IPS-NIHi7 (cell line): Measurements from ENCODE around the gene EVC2.
"Not testable (repeated sequence)": the region's sequence is repeated elsewhere in the genome, so short reads cannot be mapped to it uniquely, and the experiment has no call there.

ENCODE experiments used
- DNase-seq: peaks from one replicate; pipeline ENCODE4 v3.0.0; 2012; ENCODE audit warnings: mixed read lengths; ENCODE audit errors: extremely low spot score

The EVC2 gene

DNA sequence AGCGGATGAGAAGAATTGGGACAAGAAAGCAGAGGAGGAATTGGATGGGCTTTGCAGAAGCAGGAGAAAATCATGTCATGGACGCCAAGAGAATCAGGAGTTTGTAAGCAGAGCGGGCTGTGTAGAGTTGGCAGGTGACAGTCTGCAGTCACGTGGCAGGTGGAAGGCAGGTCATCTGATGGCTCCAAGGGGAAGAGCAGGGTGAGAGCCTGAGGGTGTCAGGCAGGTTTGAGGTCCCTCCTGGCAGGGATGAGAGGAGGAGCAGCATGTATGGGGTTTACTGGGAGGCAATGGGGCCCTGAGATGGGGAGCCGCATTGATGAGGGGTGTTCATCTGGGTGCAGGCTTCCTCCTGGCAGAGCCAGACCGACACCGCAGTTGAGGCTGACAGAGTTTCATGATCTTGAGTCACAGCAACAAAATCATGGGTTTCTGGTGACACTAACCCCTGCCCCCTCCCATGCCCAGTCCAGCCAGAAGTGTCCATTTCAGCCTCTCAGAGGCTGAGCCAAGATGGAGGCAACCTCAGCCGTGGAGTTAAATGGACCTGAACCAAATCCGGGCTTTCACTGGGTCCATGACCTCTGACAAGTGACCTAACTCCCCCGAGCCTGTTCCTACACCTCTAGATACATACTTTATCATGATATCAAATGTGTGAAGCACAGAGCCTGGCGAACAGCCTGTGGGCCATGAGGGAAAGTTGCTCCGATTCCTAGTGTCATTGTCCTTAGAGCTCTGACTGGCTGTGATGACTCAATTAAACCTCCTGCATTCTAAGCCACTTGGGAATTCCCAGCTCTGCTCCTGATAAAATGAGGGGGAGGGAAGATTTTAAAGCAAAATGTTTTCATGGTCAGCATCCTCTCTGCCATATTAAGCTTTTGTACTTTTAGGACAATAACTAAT lies 38.7 kb upstream of the EVC2 start:
- DNase-seq = no peak

DNA sequence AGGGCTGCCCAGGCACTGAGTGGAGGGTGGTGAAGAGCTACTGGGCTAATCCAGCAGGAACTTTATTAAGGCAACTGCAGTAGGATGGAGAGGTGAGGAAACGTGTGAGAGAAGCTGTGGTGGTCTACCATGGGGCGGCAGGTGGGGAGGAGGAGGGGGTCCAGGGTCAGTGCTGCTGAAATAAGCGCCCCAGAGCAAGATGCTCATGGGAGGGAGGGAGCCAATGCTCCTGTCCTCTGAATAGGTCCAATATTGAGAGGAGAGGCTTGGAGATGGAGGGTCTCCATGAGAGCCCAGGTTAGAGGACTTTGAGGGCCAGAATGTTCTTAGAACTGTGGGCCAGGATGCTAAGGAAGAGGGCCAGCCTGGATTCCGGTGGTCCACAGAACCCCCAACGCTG lies 37.9 kb upstream of the EVC2 start:
- no peak for DNase-seq

DNA sequence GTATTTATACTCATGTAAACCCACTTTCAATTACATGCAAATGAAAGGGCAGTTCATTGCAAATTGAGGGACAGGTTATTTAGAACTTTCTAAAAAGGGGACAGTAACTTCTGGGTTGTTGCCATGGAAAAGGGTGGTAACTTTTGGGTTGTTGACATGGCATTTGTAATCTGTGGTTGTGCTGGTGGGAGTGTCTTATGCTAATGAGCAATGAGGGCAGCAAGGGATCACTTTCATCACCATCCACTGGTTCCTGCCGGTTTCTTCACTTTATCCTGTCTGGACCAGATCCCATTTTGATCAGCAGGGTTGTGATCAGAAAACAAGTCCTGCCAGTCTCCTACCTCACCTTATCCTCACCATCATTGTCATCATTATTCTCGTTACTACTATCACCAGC lies 34.6 kb upstream of the EVC2 start:
- DNase-seq = no peak

DNA sequence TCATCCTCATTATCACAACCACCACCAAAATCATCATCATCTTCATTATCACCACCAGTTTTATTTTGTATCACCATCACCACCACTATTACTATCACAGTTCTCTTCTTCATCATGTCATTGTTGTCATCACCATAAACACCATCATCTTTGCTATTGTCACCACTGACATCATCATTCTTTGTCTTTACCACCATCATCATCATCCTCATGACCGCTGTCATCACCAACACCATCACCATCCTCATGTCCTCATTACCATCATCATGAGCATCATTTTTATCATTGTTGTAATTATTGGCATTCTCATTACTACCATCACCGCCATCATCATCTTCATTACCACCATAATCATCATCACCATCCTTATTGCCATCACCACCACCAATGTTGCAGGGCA lies 34.0 kb upstream of the EVC2 start:
- no peak for DNase-seq

DNA sequence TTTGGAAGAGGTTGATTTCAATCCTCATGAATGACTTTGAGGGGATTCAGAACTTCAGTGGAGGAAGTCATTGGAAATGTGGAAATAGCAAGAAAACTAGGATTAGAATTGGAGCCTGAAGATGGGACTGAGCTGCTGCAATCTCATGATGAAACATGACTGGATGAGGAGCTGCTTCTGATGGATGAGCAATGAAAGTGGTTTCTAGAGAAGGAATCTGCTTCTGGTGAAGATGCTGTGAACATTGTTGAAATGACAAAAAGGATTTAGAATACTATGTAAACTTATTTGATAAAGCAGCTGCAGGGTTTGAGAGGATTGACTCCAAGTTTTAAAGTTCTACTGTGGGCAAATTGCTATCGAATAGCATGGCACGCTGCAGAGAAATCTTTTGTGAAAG lies 29.7 kb upstream of the EVC2 start:
- no peak for DNase-seq

DNA sequence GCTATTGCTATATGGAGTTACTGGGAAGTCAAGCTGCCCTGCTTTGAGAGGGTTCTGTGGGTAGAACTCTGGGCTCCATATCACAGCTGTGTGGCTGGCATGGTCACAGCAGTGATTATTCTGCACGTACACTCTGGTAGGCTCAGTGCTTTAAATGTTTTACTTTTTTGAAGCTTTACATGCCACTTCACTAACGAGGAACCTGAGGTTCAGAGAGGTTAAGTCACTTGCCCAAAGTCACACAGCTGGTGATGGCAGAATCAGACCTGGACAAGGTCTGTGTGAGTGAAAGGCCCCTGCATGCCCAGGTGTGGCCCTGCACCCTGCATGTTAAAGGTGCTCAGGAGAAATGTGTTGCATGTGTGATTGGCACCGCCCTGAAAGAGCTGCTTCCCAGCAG lies 27.1 kb upstream of the EVC2 start:
- no peak for DNase-seq

DNA sequence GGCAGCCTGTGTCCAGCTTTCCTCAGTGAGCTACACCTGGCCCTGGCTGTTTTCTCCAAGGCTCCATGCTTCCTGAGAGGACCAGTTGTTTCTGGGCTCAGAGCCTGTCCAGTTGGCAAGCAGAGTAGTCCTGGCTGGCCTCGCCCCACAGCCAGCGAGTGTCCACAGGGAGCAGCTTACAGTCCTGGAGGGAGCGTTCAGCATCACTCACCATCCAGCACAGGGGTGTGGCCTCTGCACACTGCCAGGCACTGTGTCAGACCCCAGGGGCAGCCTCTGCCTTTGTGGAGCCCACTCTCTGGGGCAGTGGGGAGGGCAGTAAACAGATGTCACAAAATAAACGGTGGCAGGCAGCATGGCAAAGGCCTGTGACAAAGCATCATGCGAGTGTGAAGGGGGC lies 26.5 kb upstream of the EVC2 start:
- DNase-seq = no peak

DNA sequence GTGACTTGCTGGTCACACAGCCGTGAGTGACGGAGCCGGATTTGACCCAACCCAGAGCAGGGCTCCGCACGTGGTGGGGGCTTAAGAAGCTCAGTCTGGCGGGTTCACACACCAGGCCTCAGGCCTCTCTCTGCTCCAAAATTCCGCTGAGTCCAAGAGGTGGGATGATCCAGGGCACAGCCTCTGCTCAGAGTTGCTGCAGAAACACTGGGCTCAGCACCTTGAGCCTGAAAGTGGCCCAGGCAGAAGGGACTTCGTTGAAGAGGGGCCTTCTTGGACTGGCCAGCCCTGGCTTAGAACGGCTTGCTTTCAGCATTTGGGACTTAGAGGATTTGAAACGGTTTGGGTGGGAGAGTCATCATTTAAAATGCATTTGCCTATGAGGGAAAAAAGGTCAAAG lies 23.8 kb upstream of the EVC2 start:
- no peak for DNase-seq

DNA sequence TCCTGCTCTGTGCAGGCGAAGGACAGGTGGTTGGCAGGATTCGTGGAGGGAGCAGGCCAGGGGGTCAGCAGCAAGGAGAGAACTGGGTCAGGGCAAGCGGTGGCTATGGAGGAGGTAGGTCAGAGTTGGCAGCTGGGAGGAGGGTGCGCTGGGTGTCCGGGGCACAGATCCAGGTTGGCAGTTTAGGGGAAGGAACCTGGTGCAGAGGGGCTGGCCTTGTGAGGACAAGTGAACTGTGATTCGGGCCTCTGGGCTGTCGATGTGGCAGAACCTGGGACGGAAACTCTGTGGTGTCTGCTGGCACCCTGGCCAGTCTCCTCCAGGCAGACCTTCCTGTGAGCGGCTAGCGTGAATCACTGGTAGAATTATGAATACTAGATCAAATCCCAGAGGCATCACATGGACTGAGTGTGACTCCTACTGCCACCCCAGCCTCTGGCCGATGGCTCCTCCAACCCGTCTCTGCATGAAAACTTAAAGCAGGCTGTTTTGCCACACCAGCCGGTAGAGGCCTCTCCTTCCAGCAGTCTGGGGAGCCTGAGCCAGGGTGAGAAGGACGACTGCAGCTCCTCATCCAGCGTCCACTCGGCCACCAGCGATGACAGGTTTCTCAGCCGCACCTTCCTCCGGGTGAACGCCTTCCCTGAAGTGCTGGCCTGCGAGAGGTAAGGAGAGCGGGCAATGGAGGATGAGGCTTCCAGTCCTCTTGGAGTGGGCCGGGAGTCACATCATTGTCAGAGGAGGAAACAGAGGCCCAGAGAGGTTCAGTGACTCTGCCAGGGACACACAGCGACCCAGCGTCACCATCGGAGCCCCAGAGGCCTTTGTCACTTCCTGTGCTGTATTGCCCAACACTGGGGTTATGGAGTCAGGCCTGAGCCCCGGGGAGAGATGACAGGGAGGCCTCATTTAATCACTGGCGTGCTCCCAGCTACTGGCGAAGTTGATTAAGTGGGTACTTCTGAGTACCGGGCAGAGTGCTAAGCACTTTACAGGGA lies 22.9 kb upstream of the EVC2 start:
- no peak for DNase-seq

DNA sequence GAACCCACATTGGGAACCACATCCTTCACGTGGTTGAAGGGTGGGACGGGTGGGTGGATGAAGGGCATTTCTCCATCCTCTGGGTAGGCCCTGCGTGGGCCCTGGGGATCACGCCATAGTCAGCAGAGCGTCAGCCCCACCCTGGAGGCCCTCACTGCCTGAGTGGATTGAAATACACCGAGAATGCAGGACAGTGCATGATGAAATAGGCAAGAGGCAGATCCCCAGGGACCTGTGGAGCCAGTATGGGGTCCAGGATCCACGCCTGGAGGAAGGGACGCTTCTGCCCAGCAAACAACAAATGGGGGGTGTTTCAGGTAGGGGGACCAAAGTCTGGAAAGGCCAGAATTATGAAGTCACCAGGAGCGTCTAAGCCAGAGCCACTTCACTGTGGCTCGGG lies 22.1 kb upstream of the EVC2 start:
- no peak for DNase-seq

DNA sequence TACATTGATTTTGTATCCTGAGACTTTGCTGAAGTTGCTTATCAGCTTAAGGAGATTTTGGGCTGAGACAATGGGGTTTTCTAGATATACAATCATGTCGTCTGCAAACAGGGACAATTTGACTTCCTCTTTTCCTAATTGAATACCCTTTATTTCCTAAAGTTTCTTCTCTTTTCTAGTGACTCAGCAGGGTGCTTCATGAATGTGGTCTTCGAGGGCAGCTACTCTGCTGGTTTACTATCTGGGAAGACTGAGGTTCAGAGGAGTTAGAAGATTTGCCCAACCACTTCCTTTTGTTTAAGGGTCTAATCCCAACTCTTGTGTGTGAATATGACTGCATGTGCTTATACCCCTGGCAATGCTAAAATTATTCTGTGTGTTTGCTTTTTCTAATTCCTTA lies 20.1 kb upstream of the EVC2 start:
- DNase-seq = not testable (repeated sequence)

DNA sequence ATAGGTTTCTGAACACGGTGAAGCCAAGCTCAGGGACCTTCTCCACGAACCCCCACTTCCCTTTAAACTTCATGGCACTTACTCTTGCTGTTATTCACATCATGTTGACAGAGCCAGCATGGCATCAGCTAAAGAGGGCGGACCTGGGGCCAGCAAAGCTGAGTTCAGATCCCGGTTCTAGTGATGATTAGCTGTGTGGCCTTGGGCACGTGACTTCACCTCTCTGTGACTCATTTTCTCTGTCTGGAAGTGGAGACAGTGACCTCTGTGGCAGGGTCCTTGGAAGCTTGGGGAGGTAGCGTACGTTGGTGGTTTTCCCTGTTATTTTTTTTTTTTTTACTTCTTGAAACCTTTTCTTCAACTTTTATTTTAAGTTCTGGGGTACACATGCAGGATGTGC lies 16.0 kb upstream of the EVC2 start:
- no peak for DNase-seq

DNA sequence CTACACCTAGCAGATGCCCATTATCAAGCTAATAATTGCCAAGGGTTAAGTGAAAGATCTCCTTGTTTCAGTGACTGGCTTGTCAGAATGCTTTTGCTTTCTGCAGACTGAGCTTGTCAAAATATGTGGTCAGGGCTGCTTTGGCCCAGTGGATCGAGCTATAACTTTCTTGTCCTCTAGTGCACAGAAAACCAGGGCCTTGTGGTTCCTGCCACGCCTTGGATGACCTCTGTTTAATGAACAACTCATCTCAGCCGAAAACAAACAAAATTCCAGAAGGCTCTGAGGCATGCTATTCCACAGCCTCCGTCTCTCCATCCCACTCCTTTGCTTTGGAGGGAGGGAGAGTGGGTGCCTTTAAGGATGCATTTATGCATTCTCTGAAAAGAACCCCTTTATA lies 14.0 kb upstream of the EVC2 start:
- DNase-seq = no peak

DNA sequence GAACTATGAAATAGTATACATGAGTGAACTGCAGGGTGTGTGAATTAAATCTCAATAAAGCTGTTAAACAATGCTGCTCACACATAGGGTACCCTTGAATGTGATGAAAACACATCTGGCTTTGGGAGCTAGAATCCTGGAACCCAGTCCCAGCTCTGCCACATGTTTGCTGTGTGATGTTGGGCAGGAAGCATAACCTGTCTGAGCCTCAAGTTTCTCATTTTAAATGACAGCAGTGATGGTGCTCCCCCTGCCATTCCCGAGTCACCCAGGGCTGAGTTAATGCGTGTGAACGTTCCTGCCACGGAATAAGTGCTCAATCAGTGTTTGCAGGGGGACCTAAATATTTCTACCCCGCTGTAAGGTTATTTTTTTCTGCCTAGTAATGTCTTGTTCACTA lies 13.6 kb upstream of the EVC2 start:
- DNase-seq = no peak

DNA sequence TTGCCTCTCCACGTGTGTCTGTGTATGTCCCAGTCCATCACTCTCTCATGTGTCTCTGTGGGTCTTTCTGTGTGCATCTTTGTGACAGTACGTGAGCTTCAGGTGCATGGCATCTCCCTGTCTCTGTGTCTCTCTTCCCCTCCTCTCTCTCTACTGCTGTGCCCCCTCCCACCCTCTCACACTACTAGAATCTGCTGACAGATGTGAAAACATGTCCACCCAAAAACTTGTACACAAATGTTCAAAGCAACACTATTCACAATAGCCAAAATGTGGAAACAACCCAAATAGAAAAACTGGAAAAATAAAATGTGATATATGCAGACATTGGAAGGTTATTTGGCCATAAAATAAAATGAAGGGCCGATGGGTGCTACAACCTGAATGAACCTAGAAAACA lies 12.6 kb upstream of the EVC2 start:
- no peak for DNase-seq

DNA sequence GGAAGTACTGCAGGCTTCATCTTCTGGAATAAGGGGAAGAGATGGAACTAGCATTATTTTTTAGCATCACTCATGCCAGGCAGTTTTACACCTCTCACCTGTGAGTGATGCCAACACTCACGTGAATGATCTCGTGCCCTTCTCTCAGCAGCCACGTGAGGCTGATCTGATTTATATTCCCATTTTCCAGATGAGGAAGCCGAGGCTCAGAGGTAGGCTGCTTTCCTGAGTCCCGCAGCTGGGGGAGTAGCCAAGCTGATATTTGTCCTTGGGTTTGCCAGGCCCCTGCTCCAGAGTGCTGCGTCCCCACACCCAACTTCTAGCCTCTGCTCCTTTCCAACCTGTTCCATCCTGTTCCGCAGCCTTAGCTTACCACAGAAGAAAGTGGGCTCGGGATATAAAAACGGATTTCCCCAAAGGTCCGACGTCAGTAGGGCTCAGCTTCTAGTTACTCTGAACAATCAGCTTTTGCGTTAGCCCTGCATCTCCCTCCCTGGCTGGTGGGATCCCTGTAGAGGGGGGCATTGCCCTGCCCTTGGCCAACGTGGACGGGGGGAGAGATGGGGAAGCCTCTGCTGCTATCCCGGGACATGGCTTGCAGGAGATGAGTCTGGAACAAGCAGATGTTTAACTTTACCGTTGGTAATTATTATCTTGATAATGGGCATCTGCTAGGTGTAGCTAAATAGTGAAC lies 11.9 kb upstream of the EVC2 start:
- DNase-seq = no peak

DNA sequence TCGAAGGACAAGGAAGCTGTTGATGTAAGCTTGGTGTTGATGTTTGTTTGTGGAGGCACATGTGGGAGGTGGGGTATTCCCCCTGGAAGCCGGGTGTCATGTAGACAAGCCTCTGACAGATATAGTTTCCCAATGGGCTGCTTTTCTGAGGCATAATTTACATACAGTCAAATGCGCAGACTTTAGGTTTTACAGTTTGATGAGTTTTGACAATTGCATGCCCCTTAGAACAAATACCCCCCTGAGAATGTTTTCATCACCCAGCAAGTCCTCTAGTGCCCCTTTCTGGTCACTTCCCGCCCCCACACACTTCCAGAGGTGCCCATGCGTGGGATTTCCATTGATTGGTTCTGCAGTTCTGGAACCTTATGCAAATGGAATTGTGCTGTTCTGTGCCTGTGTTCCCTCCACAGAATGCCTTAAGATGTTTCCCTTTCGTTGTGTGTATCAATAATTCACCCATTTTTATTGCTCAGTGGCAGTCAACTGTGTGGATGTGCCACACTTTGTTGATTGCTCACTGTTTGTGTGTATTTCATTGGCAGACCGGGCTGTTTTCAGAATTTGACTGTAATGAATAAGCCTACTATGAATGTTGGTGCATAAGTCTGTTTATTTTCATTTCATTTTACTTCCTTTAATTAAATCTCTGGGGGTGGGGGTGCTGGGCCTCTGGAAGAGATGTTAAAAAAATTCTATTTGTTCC lies 11.1 kb upstream of the EVC2 start:
- DNase-seq = no peak

DNA sequence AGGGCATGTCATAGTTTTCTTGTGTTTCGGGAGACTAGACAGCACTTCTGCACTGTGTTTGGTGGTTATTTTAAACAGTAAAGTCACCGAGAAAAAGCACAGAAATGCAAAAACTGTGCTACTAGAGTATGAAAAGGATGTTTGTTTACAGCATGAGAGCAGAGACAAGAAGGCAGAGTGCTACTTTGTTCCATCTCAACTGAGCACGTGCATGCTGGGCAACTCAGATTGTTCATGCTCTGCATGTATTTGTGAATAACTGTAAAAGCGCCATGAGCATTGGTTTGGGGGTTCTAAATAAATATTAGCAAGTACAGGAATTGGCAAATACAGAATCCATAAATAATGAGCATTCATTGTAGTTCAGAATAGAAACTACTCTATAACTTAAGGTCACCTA lies 10.1 kb upstream of the EVC2 start:
- no peak for DNase-seq

DNA sequence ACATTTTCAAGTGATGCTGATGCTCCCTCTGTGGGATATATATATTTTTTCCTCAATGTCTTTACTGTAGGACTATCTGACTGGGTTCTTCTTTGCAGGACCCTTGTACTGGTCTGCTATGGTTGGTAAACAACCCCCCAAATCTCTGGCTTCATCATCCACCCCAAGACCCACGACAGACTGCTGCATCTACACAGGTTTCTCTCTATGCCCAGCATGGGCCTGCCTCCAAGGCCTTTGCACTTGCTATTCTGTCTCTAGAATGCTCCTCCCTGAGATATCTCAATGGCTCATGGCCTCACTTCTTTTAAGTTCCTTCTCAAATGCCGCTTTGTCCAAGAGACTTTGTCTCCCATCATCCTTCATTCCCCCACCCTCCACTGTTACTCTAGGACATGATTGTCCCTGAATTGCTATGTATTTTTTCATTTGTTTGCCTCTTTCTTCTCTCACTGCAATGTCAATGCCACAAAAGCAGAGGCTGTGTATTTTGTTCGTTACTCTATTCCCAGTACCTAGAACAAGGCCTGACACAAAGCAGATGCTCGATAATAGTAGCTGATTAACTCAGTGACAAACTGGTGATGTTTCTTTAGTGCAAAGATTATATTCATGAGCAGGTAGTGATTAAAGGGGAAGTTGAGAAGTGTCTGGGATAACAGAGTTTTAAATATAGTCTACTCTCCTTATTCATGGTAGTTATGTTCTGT lies 9.2 kb upstream of the EVC2 start:
- no peak for DNase-seq

DNA sequence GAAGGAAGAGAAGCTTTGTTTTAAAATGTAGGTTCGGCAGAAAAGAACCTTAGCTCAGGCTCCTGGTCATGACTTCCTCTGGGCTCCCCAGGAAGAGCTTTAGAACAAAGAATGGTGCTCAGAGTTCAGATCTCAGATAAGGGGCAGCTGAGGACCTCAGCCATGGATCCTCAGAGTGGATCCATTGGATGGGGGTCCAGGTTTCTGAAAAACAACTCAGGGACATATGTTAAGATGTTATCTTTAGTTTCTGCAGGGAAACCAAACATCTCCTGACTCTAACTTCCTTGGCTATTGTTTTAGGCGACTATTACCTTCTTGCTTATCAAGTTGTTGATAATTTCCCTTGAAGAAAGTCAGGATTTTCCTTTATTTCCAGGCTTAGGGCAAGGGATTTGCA lies 8.0 kb upstream of the EVC2 start:
- no peak for DNase-seq

DNA sequence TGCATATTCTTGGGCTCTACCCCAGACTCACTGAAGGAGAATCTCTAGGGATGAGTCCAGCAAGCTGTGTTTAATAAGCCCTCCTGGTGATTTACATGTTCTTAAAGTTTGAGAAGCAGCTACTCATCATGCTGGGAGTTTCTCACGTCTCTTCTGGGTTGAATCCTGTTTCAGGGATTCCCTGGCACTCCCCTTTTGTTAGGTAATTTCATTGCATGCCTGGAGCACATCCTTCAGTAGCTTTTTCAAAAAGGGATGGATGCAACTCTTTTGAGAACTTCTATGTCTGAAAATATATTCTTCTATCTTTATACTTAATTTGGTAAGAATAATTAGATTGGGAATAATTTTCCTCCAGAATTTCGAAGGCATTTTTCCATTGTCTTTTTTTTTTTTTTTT lies 7.0 kb upstream of the EVC2 start:
- no peak for DNase-seq
